ENCODE results near the gene NLRC3. TPM values are rescaled to one million over a fixed set of nuclear protein-coding genes. Genes with fewer than 3 reads are reported as not detected.

The NLRC3 gene
- total and polyA plus RNA-seq, 9 donors: 0.10 to 1.3 (median 0.23) TPM

- TF ChIP-seq EP300 (IDR thresholded peaks at IDR 0.05) (no peak), POLR2A (IDR thresholded peaks at IDR 0.05) (no peak), CTCF (IDR thresholded peaks at IDR 0.05) (no peak)
- 88 to 94% (median 88%) methylated on average over 10 of the region's 10 CpGs for WGBS, 3 donors
- intact Hi-C loops (cut with DNase I): loop anchor here in 1 of 4 donors (10.0 kb wide), 1 partner anchor 192 kb away; the partner anchor contains the start of genes ZNF174 and ZSCAN32
- no peaks in the 10 kb centered on the region for H3K36me3 ChIP-seq
- no peak overlapping the region for H3K27ac ChIP-seq
- H3K4me1 ChIP-seq (ENCODE audit: insufficient read depth): no peaks in the 10 kb centered on the region
- H3K9me3 ChIP-seq: no peaks in the 10 kb centered on the region
- no peaks in the 10 kb centered on the region for H3K27me3 ChIP-seq
- H3K4me3 ChIP-seq: no peak overlapping the region
- DNase-seq: no peak
These were observed 20.0 kb upstream of the NLRC3 start for GRCh38 chr16:3597226-3597625.

- 90 to 92% (median 91%) methylated on average over 26 to 27 of the region's 27 CpGs for WGBS, 3 donors
- no peak for DNase-seq
These were observed 19.1 kb upstream of the NLRC3 start for GRCh38 chr16:3596101-3596861.

GRCh38 chr16:3595521-3596021 is 18.4 kb upstream of the NLRC3 start:
- no peaks in the 10 kb centered on the region for H3K36me3 ChIP-seq
- no peak for DNase-seq
- intact Hi-C loops (cut with DNase I): loop anchor here in 1 of 4 donors (10.0 kb wide), 1 partner anchor 191 kb away; the partner anchor contains the start of genes ZNF174 and ZSCAN32
- H3K27me3 ChIP-seq: no peaks in the 10 kb centered on the region
- no peaks in the 10 kb centered on the region for H3K4me1 ChIP-seq (ENCODE audit: insufficient read depth)
- no peak for TF ChIP-seq CTCF (IDR thresholded peaks at IDR 0.05)
- no peak for TF ChIP-seq POLR2A (IDR thresholded peaks at IDR 0.05)
- TF ChIP-seq EP300 (IDR thresholded peaks at IDR 0.05): no peak
- WGBS, 3 donors: 94 to 96% (median 95%) methylated on average over 19 of the region's 19 CpGs
- no peak overlapping the region for H3K27ac ChIP-seq
- no peak overlapping the region for H3K4me3 ChIP-seq
- H3K9me3 ChIP-seq: no peaks in the 10 kb centered on the region

More at GRCh38 chr16:3596101-3596861, 19.1 kb upstream of the NLRC3 start:
- no peak overlapping the region for H3K4me3 ChIP-seq
- no peaks in the 10 kb centered on the region for H3K9me3 ChIP-seq
- TF ChIP-seq EP300 (IDR thresholded peaks at IDR 0.05) (no peak), CTCF (IDR thresholded peaks at IDR 0.05) (no peak)
- no peaks in the 10 kb centered on the region for H3K4me1 ChIP-seq (ENCODE audit: insufficient read depth)
- H3K27me3 ChIP-seq: no peaks in the 10 kb centered on the region
- H3K27ac ChIP-seq: no peak overlapping the region
- no peaks in the 10 kb centered on the region for H3K36me3 ChIP-seq
- intact Hi-C loops (cut with DNase I): loop anchor here in 1 of 4 donors (10.0 kb wide), 1 partner anchor 191 kb away; the partner anchor contains the start of genes ZNF174 and ZSCAN32

GRCh38 chr16:3595110-3595486 is 17.9 kb upstream of the NLRC3 start:
- WGBS, 3 donors: 89 to 95% (median 92%) methylated on average over 11 of the region's 11 CpGs
- no peak overlapping the region for H3K4me3 ChIP-seq
- no peaks in the 10 kb centered on the region for H3K9me3 ChIP-seq
- no peaks in the 10 kb centered on the region for H3K36me3 ChIP-seq
- intact Hi-C loops (cut with DNase I): loop anchor here in 1 of 4 donors (10.0 kb wide), 1 partner anchor 190 kb away; the partner anchor contains the start of genes ZNF174 and ZSCAN32
- TF ChIP-seq CTCF (IDR thresholded peaks at IDR 0.05) (no peak), EP300 (IDR thresholded peaks at IDR 0.05) (no peak), POLR2A (IDR thresholded peaks at IDR 0.05) (no peak)
- DNase-seq: no peak
- H3K27me3 ChIP-seq: no peaks in the 10 kb centered on the region
- no peaks in the 10 kb centered on the region for H3K4me1 ChIP-seq (ENCODE audit: insufficient read depth)
- H3K27ac ChIP-seq: no peak overlapping the region
